ENCODE results near the gene ARHGEF26. TPM values are rescaled to one million over a fixed set of nuclear protein-coding genes. Genes with fewer than 3 reads are reported as not detected.

Gene ARHGEF26
- polyA plus RNA-seq, 3 donors: 0.05 TPM; not detected in 2

DNA sequence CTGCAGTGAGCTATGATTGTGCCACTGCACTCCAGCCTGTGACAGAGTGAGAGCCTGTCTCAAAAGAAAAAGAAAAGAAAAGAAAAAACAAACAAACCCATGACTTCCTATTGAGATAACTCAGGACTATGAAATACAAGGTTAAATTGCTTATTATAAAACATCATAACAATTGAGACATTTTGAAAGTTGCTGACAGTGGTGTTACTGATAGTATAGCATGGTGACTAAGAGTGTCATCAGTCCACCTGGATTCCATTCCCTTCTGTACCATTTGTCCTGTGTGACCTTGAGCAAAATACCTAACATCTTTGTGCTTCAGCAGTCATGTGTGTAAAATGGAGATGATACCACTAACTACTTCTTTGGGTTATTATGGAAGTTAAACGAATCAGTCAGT, 49.1 kb downstream of the ARHGEF26 start:
- Mint-ChIP-seq H3K36me3 (no peaks in the 10 kb centered on the region), H3K4me3 (no peak overlapping the region), H3K27ac (no peak overlapping the region), H3K9me3 (no peaks in the 10 kb centered on the region), H3K27me3 (ENCODE audit: low read depth in 3 of 3) (peaks cover 0 to 4% (median 2%) of the 10 kb centered on the region in 3 donors), H3K4me1 (peaks cover 3% of the 10 kb centered on the region)
- Histone ChIP-seq H3K9me3 (replicated peaks in 1 of 2; ENCODE audit: control insufficient read depth in 1 of 2, insufficient read depth in 1 of 2, low read length in 2 of 2) (no peaks in the 10 kb centered on the region), H3K27ac (ENCODE audit: low read depth in 1 of 2, low read length in 2 of 2) (no peak overlapping the region), H2AFZ (ENCODE audit: insufficient read depth, low read depth, low read length, poor library complexity, severe bottlenecking) (no peak overlapping the region), H3K4me3 (replicated peaks in 1 of 3; ENCODE audit: low read depth in 2 of 3, low read length in 3 of 3) (no peak overlapping the region), H3K27me3 (ENCODE audit: control insufficient read depth in 2 of 2, insufficient read depth in 2 of 2, low read length in 2 of 2) (no peaks in the 10 kb centered on the region), H3K4me1 (ENCODE audit: control insufficient read depth in 1 of 2, insufficient read depth in 2 of 2, low read length in 2 of 2) (no peaks in the 10 kb centered on the region), H3K79me2 (ENCODE audit: insufficient read depth, low read length) (no peaks in the 10 kb centered on the region), H3K9ac (ENCODE audit: insufficient read depth, low read length, poor library complexity, severe bottlenecking) (no peak overlapping the region), H3K4me2 (replicated peaks; ENCODE audit: extremely low read depth, low read length, poor library complexity, severe bottlenecking) (no peak overlapping the region), H3K36me3 (replicated peaks in 1 of 2; ENCODE audit: control insufficient read depth in 1 of 2, insufficient read depth in 2 of 2, low read length in 2 of 2) (no peaks in the 10 kb centered on the region), H4K20me1 (ENCODE audit: insufficient read depth, low read length) (no peaks in the 10 kb centered on the region)
- DNase-seq: no peak
- no CpG with 5 or more reads among the region's 1 CpG for WGBS (ENCODE audit: insufficient coverage)
- TF ChIP-seq, protein P1, sequence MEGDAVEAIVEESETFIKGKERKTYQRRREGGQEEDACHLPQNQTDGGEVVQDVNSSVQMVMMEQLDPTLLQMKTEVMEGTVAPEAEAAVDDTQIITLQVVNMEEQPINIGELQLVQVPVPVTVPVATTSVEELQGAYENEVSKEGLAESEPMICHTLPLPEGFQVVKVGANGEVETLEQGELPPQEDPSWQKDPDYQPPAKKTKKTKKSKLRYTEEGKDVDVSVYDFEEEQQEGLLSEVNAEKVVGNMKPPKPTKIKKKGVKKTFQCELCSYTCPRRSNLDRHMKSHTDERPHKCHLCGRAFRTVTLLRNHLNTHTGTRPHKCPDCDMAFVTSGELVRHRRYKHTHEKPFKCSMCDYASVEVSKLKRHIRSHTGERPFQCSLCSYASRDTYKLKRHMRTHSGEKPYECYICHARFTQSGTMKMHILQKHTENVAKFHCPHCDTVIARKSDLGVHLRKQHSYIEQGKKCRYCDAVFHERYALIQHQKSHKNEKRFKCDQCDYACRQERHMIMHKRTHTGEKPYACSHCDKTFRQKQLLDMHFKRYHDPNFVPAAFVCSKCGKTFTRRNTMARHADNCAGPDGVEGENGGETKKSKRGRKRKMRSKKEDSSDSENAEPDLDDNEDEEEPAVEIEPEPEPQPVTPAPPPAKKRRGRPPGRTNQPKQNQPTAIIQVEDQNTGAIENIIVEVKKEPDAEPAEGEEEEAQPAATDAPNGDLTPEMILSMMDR (IDR thresholded peaks at IDR 0.05): no peak
- intact Hi-C loops (cut with micrococcal nuclease): no loop called here

DNA sequence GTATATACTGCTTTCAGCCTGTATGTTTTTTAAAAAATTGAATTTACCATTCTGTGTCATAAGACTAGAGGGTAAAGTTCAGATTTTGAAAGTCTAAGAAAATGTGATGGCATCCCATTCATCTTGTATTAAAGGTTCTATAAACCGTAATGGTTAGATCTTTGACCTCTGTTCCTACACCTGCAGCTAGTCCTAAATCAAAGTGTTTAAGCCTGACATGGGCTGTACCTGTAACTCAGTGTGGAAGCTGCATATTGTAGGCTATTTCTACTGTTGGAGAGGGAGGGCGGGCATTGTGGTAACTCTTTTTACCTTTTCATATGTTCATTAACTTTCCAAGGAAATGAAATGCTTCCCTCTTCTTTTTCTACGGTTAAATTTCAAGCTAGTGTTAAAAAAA, 53.9 kb downstream of the ARHGEF26 start:
- intact Hi-C loops (cut with micrococcal nuclease): no loop called here
- H3K4me3 Mint-ChIP-seq: no peak overlapping the region
- no peaks in the 10 kb centered on the region for H3K36me3 Mint-ChIP-seq
- DNase-seq: no peak
- H3K4me3 ChIP-seq (replicated peaks in 1 of 3; ENCODE audit: low read depth in 2 of 3, low read length in 3 of 3): no peak overlapping the region
- H3K4me1 Mint-ChIP-seq: peaks cover 25% of the 10 kb centered on the region
- no peak overlapping the region for H3K27ac ChIP-seq (ENCODE audit: low read depth in 1 of 2, low read length in 2 of 2)
- no peaks in the 10 kb centered on the region for H3K9me3 ChIP-seq (replicated peaks in 1 of 2; ENCODE audit: control insufficient read depth in 1 of 2, insufficient read depth in 1 of 2, low read length in 2 of 2)
- TF ChIP-seq, protein P1 (IDR thresholded peaks at IDR 0.05): no peak
- no peak overlapping the region for H3K4me2 ChIP-seq (replicated peaks; ENCODE audit: extremely low read depth, low read length, poor library complexity, severe bottlenecking)
- H3K9ac ChIP-seq (ENCODE audit: insufficient read depth, low read length, poor library complexity, severe bottlenecking): no peak overlapping the region
- H4K20me1 ChIP-seq (ENCODE audit: insufficient read depth, low read length): no peaks in the 10 kb centered on the region
- H3K4me1 ChIP-seq (ENCODE audit: control insufficient read depth in 1 of 2, insufficient read depth in 2 of 2, low read length in 2 of 2): peaks cover 20 to 25% of the 10 kb centered on the region in 2 donors
- H3K36me3 ChIP-seq (replicated peaks in 1 of 2; ENCODE audit: control insufficient read depth in 1 of 2, insufficient read depth in 2 of 2, low read length in 2 of 2): no peaks in the 10 kb centered on the region
- H3K27me3 Mint-ChIP-seq (ENCODE audit: low read depth in 3 of 3): peaks cover 0 to 2% (median 2%) of the 10 kb centered on the region in 3 donors
- H3K27ac Mint-ChIP-seq: no peak overlapping the region
- H2AFZ ChIP-seq (ENCODE audit: insufficient read depth, low read depth, low read length, poor library complexity, severe bottlenecking): no peak overlapping the region
- no CpG with 5 or more reads among the region's 3 CpGs for WGBS (ENCODE audit: insufficient coverage)
- peaks cover 0 to 4% (median 0%) of the 10 kb centered on the region in 7 donors for H3K9me3 Mint-ChIP-seq
- no peaks in the 10 kb centered on the region for H3K27me3 ChIP-seq (ENCODE audit: control insufficient read depth in 2 of 2, insufficient read depth in 2 of 2, low read length in 2 of 2)
- no peaks in the 10 kb centered on the region for H3K79me2 ChIP-seq (ENCODE audit: insufficient read depth, low read length)
